ENCODE measurements around the gene NXPH1. TPM values are rescaled to one million over a fixed set of nuclear protein-coding genes. Genes with fewer than 3 reads are reported as not detected.

Gene NXPH1
- total RNA-seq, 4 donors from 2014 or later: not detected

DNA sequence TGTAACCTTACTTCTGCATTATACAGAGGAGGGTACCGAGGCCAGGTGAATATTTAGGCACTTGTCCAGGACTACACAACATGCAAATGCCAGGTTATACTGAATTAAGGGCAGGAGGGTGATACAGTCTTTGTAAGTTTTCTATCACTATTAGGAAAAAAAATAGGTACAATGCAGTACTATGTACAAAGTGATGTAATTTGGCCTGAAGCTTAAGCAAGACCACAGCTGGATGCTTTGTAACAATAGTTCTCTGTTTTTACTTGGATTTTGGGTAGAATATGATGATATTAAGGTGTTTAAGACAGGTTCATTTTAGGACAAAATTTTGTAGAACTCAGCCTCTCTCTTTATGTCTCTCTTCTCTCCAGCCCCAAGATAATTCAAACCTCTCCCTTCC is 2.8 kb upstream of the NXPH1 start:
- no peak for DNase-seq (ENCODE audit: low spot score in 2 of 2)
- no peak for TF ChIP-seq POLR2A (IDR thresholded peaks at IDR 0.05)
- TF ChIP-seq, protein P1, sequence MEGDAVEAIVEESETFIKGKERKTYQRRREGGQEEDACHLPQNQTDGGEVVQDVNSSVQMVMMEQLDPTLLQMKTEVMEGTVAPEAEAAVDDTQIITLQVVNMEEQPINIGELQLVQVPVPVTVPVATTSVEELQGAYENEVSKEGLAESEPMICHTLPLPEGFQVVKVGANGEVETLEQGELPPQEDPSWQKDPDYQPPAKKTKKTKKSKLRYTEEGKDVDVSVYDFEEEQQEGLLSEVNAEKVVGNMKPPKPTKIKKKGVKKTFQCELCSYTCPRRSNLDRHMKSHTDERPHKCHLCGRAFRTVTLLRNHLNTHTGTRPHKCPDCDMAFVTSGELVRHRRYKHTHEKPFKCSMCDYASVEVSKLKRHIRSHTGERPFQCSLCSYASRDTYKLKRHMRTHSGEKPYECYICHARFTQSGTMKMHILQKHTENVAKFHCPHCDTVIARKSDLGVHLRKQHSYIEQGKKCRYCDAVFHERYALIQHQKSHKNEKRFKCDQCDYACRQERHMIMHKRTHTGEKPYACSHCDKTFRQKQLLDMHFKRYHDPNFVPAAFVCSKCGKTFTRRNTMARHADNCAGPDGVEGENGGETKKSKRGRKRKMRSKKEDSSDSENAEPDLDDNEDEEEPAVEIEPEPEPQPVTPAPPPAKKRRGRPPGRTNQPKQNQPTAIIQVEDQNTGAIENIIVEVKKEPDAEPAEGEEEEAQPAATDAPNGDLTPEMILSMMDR (IDR thresholded peaks at IDR 0.05): no peak
- whole genome bisulfite sequencing, 2 donors: 67 to 70% methylated on average over 1 of the region's 1 CpG
- intact Hi-C loops (cut with DNase I; ENCODE audit: low total_unique reads): no loop called here
- no peak overlapping the region for H3K4me3 ChIP-seq (ENCODE audit: low read depth, poor library complexity, severe bottlenecking)

DNA sequence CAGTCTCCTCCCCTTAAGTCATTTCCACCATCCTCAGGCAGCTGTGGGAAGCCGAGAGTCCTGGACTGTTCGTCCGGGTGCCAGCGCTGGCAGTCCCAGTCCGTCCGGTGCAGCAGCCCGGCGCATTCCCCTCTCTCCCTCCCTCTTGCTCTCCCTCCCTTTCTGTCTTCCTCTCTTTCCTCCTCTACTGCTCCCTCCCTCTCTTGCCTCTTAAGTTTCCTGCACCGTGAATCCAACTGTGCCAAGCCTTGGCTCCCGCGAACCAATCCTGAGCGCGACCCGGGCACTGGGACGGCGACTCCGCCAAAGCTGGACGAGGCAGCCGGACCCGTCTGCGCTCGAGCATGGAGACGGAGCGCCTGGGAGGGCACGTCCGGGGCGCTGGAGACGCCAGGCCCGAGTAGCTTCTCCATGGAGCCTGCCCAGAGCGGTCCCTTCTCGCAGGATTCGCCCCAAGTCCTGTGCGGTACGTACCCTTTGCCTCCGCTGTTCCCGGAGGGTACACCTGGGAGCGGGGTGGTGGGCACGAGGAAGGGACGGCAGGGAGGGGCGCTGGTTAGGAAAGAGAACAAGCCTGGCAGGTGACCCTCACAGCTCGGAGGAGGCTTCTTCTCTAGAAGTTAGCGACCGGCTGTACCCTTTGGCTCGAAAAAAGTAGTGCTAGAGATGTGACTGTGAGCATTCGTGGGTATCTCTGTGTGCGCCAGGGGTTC is 1.0 kb downstream of the NXPH1 start:
- WGBS, 2 donors: 3 to 4% methylated on average over 46 of the region's 46 CpGs
- intact Hi-C loops (cut with DNase I; ENCODE audit: low total_unique reads): no loop called here
- H3K4me3 ChIP-seq (ENCODE audit: low read depth, poor library complexity, severe bottlenecking): no peak overlapping the region
- TF ChIP-seq, protein P1 (IDR thresholded peaks at IDR 0.05): no peak
- no peak for TF ChIP-seq POLR2A (IDR thresholded peaks at IDR 0.05)
- no peak for DNase-seq (ENCODE audit: low spot score in 2 of 2)

DNA sequence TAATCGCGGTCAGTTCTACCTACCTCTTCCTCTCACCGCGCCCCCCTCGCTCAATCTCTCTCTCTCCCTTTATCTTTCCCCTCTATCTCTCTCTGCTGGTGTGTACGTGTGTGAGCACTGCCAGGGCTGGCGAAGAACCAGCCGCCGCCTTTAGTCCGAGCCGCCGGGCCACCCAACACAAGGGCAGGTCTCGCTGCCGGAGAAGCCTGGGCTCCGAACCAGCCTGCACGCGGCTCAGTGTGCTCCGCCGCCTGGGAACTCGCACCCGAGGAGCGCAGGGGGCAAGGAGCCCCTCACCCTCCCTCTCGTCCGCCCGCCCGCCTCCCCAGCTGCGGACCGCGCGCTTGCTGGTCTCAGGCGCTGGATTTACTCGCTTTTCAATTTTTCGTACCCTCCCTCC is 1.7 kb downstream of the NXPH1 start:
- DNase-seq (ENCODE audit: low spot score in 2 of 2): no peak
- 5 to 9% methylated on average over 33 of the region's 33 CpGs for WGBS, 2 donors
- intact Hi-C loops (cut with DNase I; ENCODE audit: low total_unique reads): no loop called here

DNA sequence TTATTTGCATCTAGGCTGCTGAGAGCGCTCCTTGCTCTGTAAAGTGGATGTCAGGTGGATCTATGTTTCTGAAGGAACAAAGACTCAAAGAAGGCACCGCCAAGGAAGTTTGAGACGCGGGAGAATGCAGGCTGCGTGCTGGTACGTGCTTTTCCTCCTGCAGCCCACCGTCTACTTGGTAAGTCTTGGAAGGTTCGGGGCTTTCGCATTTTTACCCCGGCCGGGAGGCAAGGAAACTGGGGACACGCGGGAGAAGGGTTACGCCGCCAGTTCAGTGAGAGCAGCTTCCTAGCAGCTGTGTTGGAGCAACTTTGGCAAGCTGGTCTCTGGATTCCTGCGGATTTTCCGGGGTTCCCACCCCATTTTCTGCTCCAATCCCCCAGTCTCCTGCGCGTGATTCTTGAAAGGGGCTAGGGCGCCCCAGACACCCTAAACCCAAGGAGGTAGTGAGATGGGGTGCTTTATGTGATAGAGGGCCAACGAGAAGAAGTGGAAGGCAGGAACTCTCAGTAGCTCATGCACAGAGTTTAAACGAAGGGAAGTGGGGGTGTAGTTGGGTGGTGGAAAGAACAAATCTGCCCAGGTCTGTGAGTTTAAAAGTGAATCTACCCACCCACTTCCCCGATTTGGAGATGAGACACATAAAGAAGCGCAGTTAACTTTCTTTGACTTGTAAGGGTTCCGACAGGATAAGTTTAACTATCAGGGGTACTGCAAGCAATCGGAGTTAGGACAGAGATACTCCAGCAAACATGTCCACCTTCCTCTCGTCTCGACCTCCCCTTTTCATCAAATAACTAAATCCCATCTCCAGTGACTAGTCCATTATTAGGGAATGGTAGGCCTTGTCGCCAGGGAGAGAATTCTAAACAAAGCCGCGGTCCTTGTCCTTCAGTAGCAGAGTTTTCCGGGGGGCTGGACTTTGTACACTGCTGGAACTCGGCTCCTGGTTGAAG is 2.5 kb downstream of the NXPH1 start:
- WGBS, 2 donors: 11 to 14% methylated on average over 33 of the region's 33 CpGs
- intact Hi-C loops (cut with DNase I; ENCODE audit: low total_unique reads): no loop called here
- no peak overlapping the region for H3K4me3 ChIP-seq (ENCODE audit: low read depth, poor library complexity, severe bottlenecking)
- no peak for DNase-seq (ENCODE audit: low spot score in 2 of 2)
- TF ChIP-seq, protein P1 (IDR thresholded peaks at IDR 0.05): no peak

More for the DNA sequence above, 1.7 kb downstream of the NXPH1 start:
- H3K4me3 ChIP-seq (ENCODE audit: low read depth, poor library complexity, severe bottlenecking): no peak overlapping the region
- TF ChIP-seq, protein P1 (IDR thresholded peaks at IDR 0.05): no peak
- no peak for TF ChIP-seq POLR2A (IDR thresholded peaks at IDR 0.05)

DNA sequence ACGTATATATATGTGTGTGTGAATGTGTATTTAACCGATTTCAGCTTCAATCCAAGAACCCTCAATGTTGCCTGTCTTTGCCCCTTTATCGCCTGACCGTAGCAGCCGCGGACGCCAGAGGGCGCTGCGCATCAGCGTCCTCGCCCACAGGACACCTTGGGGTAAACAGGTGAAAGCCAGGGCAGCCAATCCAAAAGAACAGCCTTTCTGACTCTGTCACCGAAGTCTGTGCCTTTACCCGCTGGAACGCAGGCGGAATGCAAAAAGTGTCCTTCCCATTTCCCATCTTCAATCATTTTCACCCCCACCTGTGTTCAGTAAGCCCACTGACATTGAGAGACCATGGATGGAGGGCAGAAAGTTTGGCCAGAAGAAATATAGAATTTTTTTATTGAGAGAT is 3.6 kb downstream of the NXPH1 start:
- intact Hi-C loops (cut with DNase I; ENCODE audit: low total_unique reads): no loop called here
- no peak for DNase-seq (ENCODE audit: low spot score in 2 of 2)
- no peak overlapping the region for H3K4me3 ChIP-seq (ENCODE audit: low read depth, poor library complexity, severe bottlenecking)
- no peak for TF ChIP-seq POLR2A (IDR thresholded peaks at IDR 0.05)
- TF ChIP-seq, protein P1 (IDR thresholded peaks at IDR 0.05): no peak
- WGBS, 2 donors: 2 to 3% methylated on average over 15 of the region's 15 CpGs

Data from lower leg skin (tissue), 4 donors.